ENCODE measurements around the gene CREB3. TPM values are rescaled to one million over a fixed set of nuclear protein-coding genes. Genes with fewer than 3 reads are reported as not detected.

CREB3 gene
- total RNA-seq: 28.1 TPM
- long read RNA-seq, transcript CREB3-201 (9 exons, 1,832 nt): major isoform, 72 of 77 reads
- long read RNA-seq, partial matches to known transcripts: 3 of 77 reads
- long read RNA-seq, other reads (novel, unspliced or antisense): 0 of 77 reads

- ATAC-seq: peak; percentile 93 to 96
- H3K4me3 ChIP-seq: peak within 1 kb of the TSS; percentile 84
- peaks cover 32% of the 10 kb centered on the region for H3K36me3 ChIP-seq
- peak; percentile 15 for TF ChIP-seq CTCF (IDR thresholded peaks at IDR 0.05)
- intact Hi-C loops (cut with DNase I): no loop called here
- DNase-seq: peak; percentile 99
- no peaks in the 10 kb centered on the region for H3K27me3 ChIP-seq (ENCODE audit: low read depth)
- H3K4me1 ChIP-seq: peaks cover 56% of the 10 kb centered on the region
- peak within 1 kb of the TSS; percentile 97 for H3K27ac ChIP-seq
- no peaks in the 10 kb centered on the region for H3K9me3 ChIP-seq
Observed at GRCh38 chr9:35732185-35732799, at the start of gene CREB3, which contains the start of gene TLN1. CREB3 (plus strand) TSS chr9:35732666; CDS start chr9:35732773, 107 bp downstream. TLN1 (minus strand) TSS chr9:35732195; CDS start chr9:35725694, 6,501 bp downstream.

GRCh38 chr9:35683323-35683722 lies 49.1 kb upstream of the CREB3 start:
- H3K4me3 ChIP-seq: no peak overlapping the region
- no peak overlapping the region for H3K27ac ChIP-seq
- DNase-seq (no peak), ATAC-seq (peak; percentile 30 to 72)
- intact Hi-C loops (cut with DNase I): no loop called here
- H3K4me1 ChIP-seq: peaks cover 10% of the 10 kb centered on the region
- H3K36me3 ChIP-seq: peaks cover 11% of the 10 kb centered on the region
- H3K27me3 ChIP-seq (ENCODE audit: low read depth): no peaks in the 10 kb centered on the region
- no peak for TF ChIP-seq CTCF (IDR thresholded peaks at IDR 0.05)
- H3K9me3 ChIP-seq: no peaks in the 10 kb centered on the region

- peaks cover 11% of the 10 kb centered on the region for H3K36me3 ChIP-seq
- peaks cover 12% of the 10 kb centered on the region for H3K4me1 ChIP-seq
- intact Hi-C loops (cut with DNase I): no loop called here
- H3K27me3 ChIP-seq (ENCODE audit: low read depth): no peaks in the 10 kb centered on the region
- no peak for TF ChIP-seq CTCF (IDR thresholded peaks at IDR 0.05)
- H3K4me3 ChIP-seq: no peak overlapping the region
- ATAC-seq (no peak), DNase-seq (no peak)
- H3K9me3 ChIP-seq: no peaks in the 10 kb centered on the region
- no peak overlapping the region for H3K27ac ChIP-seq
Observed at GRCh38 chr9:35684921-35685320, 47.5 kb upstream of the CREB3 start.

- TF ChIP-seq CTCF (IDR thresholded peaks at IDR 0.05): no peak
- intact Hi-C loops (cut with DNase I): no loop called here
- no peak overlapping the region for H3K27ac ChIP-seq
- H3K9me3 ChIP-seq: no peaks in the 10 kb centered on the region
- peaks cover 11% of the 10 kb centered on the region for H3K36me3 ChIP-seq
- H3K4me1 ChIP-seq: peaks cover 16% of the 10 kb centered on the region
- no peaks in the 10 kb centered on the region for H3K27me3 ChIP-seq (ENCODE audit: low read depth)
- DNase-seq (no peak), ATAC-seq (no peak)
- no peak overlapping the region for H3K4me3 ChIP-seq
Observed at GRCh38 chr9:35685506-35685905, 47.0 kb upstream of the CREB3 start.

GRCh38 chr9:35686222-35687203 lies 46.0 kb upstream of the CREB3 start:
- H3K27me3 ChIP-seq (ENCODE audit: low read depth): no peaks in the 10 kb centered on the region
- intact Hi-C loops (cut with DNase I): no loop called here
- peaks cover 21% of the 10 kb centered on the region for H3K4me1 ChIP-seq
- no peak for TF ChIP-seq CTCF (IDR thresholded peaks at IDR 0.05)
- H3K9me3 ChIP-seq: no peaks in the 10 kb centered on the region
- ATAC-seq (no peak), DNase-seq (no peak)
- H3K4me3 ChIP-seq: peak overlapping the region; percentile 3
- H3K36me3 ChIP-seq: peaks cover 11% of the 10 kb centered on the region
- no peak overlapping the region for H3K27ac ChIP-seq

All from lower lobe of right lung (tissue), 2 donors.